HG03045 (cell line): ENCODE measurements around the gene SNX5.

Source experiments
- ATAC-seq: cut with Tn5 transposase; IDR thresholded peaks from one replicate; pipeline ENCODE4 v1.9.1; 2021; ENCODE audit warnings: mild to moderate bottlenecking, moderate library complexity; ENCODE audit not compliant: unreplicated experiment

SNX5 gene

GRCh38 chr20:17968366-17969277, at the start of gene SNX5, which contains the start of gene MGME1:
Gene SNX5, minus strand, starts transcription at chr20:17968794. Its CDS starts 369 bp downstream, at chr20:17968425.
Gene MGME1, plus strand, starts transcription at chr20:17969018. Its CDS starts 842 bp downstream, at chr20:17969860.
- ATAC-seq = peak; percentile 82

DNA sequence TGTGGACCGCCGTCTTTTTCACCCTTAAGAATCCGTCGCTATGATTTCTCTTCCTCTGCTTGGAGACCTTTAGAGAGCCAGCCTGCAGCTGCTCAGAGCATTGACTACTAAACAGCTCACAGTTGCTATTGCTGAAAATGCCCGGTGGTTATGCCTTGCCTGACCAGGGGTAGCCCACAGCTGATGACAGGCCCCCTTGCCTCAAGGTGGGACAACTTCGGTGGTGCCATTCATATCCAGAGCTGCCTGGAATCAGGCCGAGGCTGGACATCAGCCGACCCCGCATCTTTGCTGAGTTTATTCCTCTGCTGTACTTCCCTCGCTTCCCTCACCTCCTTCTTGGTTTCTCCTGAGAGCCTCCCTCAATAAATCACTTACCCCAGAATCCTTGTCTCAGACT, 49.5 kb upstream of the SNX5 start:
- ATAC-seq = no peak

GRCh38 chr20:18016772-18017171, 48.2 kb upstream of the SNX5 start:
- ATAC-seq = no peak

DNA sequence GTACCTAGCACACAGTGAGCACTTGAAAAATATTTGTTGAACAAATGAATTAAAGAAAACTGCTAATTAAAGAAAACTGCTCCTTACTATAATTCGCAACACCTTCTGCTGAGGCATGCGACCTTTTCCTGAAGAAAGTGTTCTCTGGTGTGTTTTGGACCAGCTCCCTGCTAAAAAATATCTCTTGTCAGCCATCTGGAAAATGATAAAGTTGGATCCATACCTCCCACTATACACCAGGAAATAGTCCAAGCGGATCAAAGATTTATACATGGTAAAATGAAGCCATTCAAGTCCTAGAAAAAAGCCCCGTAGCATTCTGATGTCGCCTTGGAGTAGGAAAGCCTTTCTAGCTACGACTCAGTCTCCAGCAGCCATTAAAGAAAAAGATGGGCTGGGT, 45.8 kb upstream of the SNX5 start:
- no peak for ATAC-seq

DNA sequence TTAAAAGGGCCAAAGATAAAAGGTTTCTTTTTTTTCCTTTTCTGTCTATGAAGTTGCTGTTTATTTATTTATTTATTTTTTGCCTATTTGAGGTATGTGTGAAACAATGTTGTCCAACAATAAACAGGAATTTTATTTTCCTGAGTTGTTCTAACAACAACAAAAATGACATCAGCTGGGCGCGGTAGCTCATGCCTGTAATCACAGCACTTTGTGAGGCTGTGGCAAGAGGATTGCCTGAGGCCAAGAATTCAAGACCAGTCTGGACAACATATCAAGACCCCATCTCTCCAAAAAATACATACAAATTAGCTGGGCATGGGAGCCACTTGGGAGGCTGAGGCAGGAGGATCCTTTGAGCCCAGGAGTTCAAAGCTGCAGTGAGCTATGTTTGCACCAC, 44.3 kb upstream of the SNX5 start:
- no peak for ATAC-seq

DNA sequence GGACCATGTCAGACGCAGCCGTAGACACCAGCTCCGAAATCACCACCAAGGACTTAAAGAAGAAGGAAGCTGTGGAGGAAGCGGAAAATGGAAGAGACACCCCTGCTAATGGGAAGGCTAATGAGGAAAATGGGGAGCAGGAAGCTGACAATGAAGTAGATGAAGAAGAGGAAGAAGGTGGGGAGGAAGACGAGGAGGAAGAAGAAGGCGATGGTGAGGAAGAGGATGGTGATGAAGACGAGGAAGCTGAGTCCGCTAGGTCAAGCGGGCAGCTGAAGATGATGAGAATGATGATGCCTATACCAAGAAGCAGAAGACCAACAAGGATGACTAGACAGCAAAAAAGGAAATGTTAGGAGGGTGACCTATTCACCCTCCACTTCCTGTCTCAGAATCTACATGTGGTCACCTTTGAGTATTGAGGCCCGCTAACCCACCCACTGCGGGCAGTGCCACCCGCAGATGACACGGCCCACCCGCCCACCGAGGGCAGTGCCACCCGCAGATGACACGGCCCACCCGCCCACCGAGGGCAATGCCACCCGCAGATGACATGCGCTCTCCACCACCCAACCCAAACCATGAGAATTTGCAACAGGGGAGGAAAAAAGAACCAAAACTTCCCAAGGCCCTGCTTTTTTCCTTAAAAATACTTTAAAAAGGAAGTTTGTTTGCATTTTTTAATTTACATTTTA, 43.5 kb upstream of the SNX5 start:
- no peak for ATAC-seq

DNA sequence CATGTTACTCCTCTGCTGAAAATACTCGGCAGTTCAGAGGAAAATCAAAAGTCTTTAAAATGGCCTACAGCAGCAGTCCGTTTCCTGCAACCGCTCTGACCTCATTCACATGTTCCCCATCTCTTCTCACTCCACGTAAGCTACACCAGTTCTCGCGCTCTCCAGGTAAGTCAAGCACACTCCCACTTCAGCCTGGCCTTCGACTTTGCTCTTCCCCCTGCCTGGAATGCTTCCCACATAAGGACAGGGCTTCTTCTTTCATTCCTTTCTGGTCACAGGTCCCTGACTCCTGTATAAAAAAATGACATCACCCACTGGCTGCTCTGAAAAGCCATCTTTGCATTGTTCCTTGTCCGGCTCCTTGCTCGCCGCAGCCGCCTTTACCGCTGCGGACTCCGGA, 42.9 kb upstream of the SNX5 start:
- ATAC-seq = no peak

GRCh38 chr20:18009116-18009515, 40.5 kb upstream of the SNX5 start:
- ATAC-seq = no peak

DNA sequence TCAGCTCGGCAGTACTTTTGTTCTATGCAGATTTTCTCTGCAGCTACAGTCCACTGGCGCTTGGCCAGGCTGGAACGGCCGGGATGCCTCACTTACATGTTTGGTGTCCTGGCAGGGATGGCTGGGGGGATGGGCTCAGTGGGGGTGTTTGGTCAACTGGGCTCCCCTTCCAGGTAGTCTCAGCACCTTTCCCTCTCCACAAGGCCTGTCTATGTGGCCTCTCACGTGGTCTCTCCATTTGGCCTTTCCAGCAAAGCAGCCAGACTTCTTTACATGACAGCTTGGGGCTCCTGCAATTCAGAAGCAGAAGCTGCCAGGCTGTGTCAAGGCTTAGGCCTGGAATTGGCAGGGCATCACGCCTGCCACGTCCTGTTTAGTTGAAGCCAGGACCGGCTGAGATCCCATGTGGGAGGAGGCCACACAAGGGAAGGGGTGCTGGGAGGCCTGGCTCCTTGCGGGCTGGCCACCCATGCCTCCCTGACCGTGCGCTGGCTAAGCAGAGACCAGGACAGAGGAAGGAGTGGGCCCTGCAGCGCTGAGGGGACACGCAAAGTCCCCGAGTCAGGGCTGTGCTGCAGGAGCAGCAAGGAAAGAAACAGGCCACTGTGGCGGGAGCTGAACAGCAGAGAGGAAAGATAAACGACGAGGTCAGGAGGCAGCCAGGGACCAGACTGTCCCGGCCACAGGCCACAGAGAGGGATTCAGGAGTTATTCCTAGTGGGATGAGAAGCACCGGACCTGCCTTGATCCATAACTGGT, 39.1 kb upstream of the SNX5 start:
- ATAC-seq = no peak

GRCh38 chr20:18006684-18007083, 38.1 kb upstream of the SNX5 start:
- no peak for ATAC-seq

DNA sequence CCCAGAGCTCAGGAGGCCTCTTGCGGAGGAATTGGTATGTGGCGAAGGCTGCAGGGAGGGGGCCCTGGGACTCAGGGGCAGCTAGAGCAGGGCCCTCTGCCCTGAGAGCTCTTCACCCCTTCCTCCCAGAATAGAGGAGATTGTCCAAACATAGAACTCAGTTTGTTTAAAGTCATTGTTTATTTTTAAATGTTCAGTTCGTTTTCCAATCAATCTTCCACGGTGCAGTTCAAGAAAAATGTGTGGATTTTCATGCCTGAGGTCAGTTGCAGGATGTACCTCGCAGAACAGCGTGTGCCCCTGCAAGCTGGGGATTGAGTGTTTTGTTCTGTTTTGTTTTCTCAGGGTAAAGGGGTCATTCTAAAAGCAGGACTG, 37.4 kb upstream of the SNX5 start:
- ATAC-seq = no peak

DNA sequence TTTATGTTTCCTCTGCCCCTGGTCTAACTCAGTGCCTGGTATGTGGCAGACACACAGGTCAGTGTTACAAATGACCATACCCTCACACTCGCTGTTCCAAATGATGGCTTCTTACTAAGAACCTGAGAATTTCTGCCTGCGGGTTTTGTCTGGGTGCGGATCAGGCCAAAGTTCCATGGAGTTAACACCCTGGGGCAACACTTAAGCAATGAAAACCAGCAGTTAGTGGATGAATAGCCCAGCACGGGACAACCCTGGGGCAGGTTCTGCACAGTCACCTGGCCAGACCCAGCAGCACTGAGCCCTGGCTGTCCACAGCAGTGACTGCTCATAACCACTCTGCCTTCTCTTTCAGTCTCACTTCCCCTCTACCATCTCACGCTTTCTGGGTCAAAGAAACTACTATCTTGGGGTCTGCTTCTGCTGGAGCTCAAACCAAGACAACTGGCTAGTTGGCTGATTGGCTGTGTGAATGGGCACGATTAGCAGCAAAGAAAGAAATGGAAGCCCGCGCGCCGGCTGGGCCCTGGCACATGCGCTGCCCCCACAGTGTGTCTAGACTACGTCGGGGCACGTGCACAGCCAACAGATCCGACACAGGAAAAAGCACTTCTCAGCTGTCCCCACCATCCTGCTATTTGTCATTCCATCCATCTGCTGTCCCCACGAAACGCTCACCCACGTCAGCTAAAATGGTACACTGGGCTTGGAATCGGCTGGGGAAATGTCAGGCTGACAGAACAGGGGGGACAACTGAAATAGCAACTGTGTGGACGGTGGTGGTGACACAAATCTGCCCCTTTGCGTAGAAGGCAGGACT, 36.8 kb upstream of the SNX5 start:
- ATAC-seq = peak; percentile 92

DNA sequence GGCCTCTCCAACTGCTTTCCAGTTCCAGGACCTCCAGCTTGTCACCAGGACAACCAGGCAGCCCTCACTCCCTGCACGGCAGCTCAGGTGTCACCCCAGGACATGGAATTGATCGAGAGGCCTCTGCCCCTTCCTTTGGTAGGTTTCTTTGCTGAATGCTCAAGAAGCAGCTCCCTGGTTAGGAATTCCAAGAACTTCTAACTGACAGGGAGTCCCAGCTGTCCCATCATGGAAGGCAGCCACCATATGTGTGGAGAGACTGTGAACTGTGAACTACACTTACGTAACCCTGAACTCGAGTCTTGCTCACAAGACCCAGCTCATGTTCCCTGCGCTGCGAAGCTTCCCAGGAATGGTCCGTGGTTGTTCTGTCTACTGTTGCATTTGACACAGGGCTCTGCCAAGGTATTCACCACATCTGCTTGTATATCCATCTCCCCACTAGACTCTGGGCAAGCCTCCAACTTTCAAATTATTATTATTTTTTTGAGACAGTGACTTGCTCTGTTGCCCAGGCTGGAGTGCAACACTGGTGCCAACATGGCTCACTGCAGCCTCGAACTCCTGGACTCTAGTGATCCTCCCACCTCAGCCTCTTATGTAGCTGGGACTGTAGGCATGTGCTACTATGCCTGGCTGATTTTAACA, 35.9 kb upstream of the SNX5 start:
- ATAC-seq = no peak

- ATAC-seq = peak; percentile 38
Measured at GRCh38 chr20:18003897-18004296, 35.3 kb upstream of the SNX5 start.

- ATAC-seq = no peak
Measured at GRCh38 chr20:18001131-18001921, 32.7 kb upstream of the SNX5 start.

DNA sequence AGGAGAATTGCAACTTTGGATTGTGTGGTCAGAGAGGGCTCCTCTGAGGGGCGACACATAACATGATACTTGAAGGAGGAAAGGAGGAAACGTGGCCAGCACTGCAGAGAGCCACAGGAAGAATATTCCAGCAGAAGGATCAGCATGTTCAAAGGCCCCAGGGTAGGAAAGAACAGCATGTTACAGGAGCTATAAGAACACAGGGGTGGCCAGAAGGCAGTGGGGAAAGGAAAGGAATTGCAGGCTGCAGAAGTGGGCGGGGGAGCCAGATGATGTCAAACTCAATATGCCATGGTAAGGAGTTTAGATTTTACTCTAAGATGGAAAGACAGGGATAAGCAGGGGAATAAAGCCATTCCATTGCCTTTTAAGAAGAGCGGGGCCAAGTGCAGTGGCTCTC, 31.0 kb upstream of the SNX5 start:
- ATAC-seq = no peak

- ATAC-seq = no peak
Measured at GRCh38 chr20:17998446-17998845, 29.9 kb upstream of the SNX5 start.

DNA sequence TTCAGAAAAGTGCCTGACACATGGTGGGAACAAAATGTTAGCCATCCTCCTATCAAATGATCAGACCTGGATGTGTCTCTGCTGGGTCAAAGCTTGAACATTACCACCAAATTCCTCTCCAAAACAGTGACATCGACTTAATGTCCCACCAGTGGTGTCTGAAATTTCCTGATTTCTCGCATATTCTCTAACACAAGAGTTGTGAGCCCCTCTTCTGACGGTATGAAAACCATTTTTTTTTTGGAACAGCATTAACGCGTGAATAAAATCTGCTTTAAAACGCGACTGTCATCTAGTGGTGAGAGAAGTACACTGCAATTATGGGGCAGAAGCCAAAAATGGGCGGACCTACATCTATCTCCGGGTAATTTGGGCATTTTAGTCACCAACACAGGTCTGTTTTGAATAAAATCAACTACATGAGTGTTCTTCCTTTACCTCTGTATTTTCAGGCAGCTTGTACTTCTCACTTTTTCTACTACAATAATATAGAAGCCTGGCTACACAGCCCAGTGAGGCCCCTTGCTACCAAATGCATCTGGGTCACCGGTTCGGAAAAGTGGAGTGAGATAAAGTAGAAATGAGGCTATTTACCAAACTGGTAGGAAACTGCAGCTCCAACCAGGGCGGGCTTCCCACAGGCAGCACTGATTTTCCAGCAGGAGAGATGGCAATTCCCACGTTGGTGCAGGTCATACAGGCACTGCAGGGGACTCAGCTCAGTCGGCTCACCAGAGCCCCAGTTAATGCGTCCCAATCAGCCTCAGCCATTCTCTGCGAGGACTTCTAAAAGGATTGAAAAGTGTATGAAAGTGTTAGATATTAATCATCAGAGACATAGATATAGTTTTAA, 27.6 kb upstream of the SNX5 start:
- ATAC-seq = no peak
